H9 (cell line): Measurements from ENCODE around the gene LPCAT1. TPM values are rescaled to one million over a fixed set of nuclear protein-coding genes. Genes with fewer than 3 reads are reported as not detected.
A peak's percentile ranks its signal among the peaks of the same experiment; 100 is the strongest.

ENCODE experiments used
- DNase-seq: peaks from one replicate; pipeline ENCODE4 v3.0.0-alpha.2; 2017
- H2AFZ ChIP-seq: one replicate; pipeline ENCODE4 v1.6.1; 2013; ENCODE audit warnings: mild to moderate bottlenecking, low read length, control low read depth, moderate library complexity
- H2AK5ac ChIP-seq: 2 replicates; pipeline ENCODE4 v1.6.1; 2013; ENCODE audit warnings: low read length, control low read depth, mixed read lengths; ENCODE audit not compliant: insufficient read length
- H2BK120ac ChIP-seq: one replicate; pipeline ENCODE4 v1.6.1; 2013; ENCODE audit warnings: low read depth, mild to moderate bottlenecking, low read length, control low read depth, inconsistent platforms; ENCODE audit not compliant: poor library complexity, severe bottlenecking
- H2BK12ac ChIP-seq: 2 replicates; pipeline ENCODE4 v1.6.1; 2013; ENCODE audit warnings: low read length, control low read depth, mixed read lengths, low read depth; ENCODE audit not compliant: insufficient read length
- H2BK15ac ChIP-seq: 2 replicates; pipeline ENCODE4 v1.6.1; 2013; ENCODE audit warnings: low read depth, low read length, control low read depth
- H2BK20ac ChIP-seq: one replicate; pipeline ENCODE4 v1.6.1; 2013; ENCODE audit warnings: low read depth, mild to moderate bottlenecking, low read length, control low read depth, inconsistent platforms; ENCODE audit not compliant: poor library complexity, severe bottlenecking
- H2BK5ac ChIP-seq: 2 replicates; pipeline ENCODE4 v1.6.1; 2013; ENCODE audit warnings: low read length, control low read depth, mixed read lengths; ENCODE audit not compliant: insufficient read length
- H3K14ac ChIP-seq: 2 replicates; pipeline ENCODE4 v1.6.1; 2013; ENCODE audit warnings: low read length, control low read depth; ENCODE audit not compliant: insufficient read depth
- H3K18ac ChIP-seq: 2 replicates; pipeline ENCODE4 v1.6.1; 2013; ENCODE audit warnings: low read depth, mild to moderate bottlenecking, mixed read lengths, low read length, control low read depth; ENCODE audit not compliant: insufficient read length
- H3K23ac ChIP-seq: 2 replicates; pipeline ENCODE4 v1.6.1; 2013; ENCODE audit warnings: low read length, control low read depth, mixed read lengths, low read depth; ENCODE audit not compliant: insufficient read length
- H3K23me2 ChIP-seq: 2 replicates; pipeline ENCODE4 v1.6.1; 2013; ENCODE audit warnings: low read depth, mild to moderate bottlenecking, mixed read lengths, low read length, control low read depth; ENCODE audit not compliant: insufficient read length, poor library complexity, severe bottlenecking
- H3K27ac ChIP-seq: 2 replicates; pipeline ENCODE4 v1.5.1; 2013; ENCODE audit warnings: low read length, control low read depth, mixed read lengths, low read depth; ENCODE audit not compliant: insufficient read length
- H3K27me3 ChIP-seq: 2 replicates; pipeline ENCODE4 v1.6.1; 2013; ENCODE audit warnings: low read length, control low read depth, inconsistent platforms; ENCODE audit not compliant: insufficient read depth
- H3K4ac ChIP-seq: 2 replicates; pipeline ENCODE4 v1.6.1; 2013; ENCODE audit warnings: low read depth, mild to moderate bottlenecking, control low read depth, inconsistent platforms, low read length, moderate library complexity
- H3K4me1 ChIP-seq: 2 replicates; pipeline ENCODE4 v1.6.1; 2013; ENCODE audit warnings: low read length, control low read depth, inconsistent platforms; ENCODE audit not compliant: insufficient read depth
- H3K4me2 ChIP-seq: 2 replicates; pipeline ENCODE4 v1.6.1; 2013; ENCODE audit warnings: low read length, control low read depth, mixed read lengths; ENCODE audit not compliant: insufficient read length, insufficient read depth
- H3K56ac ChIP-seq: 2 replicates; pipeline ENCODE4 v1.6.1; 2013; ENCODE audit warnings: low read depth, mild to moderate bottlenecking, mixed read lengths, low read length, control low read depth; ENCODE audit not compliant: insufficient read length
- H3K79me1 ChIP-seq: 2 replicates; pipeline ENCODE4 v1.6.1; 2013; ENCODE audit warnings: low read depth, mild to moderate bottlenecking, moderate library complexity, low read length, control low read depth, inconsistent platforms; ENCODE audit not compliant: insufficient read depth, poor library complexity, severe bottlenecking
- H3K79me2 ChIP-seq: 2 replicates; pipeline ENCODE4 v1.6.1; 2013; ENCODE audit warnings: low read length, control low read depth, inconsistent platforms; ENCODE audit not compliant: insufficient read depth
- H3K9ac ChIP-seq: 2 replicates; pipeline ENCODE4 v1.6.1; 2013; ENCODE audit warnings: low read length, control low read depth, mixed read lengths; ENCODE audit not compliant: insufficient read length; ENCODE audit errors: extremely low read depth
- H3K9me3 ChIP-seq: one replicate; pipeline ENCODE4 v1.6.1; 2013; ENCODE audit warnings: low read depth, low read length, inconsistent platforms; ENCODE audit not compliant: control insufficient read depth
- H3T11ph ChIP-seq: one replicate; pipeline ENCODE4 v1.6.1; 2013; ENCODE audit warnings: mild to moderate bottlenecking, low read length, control low read depth, inconsistent platforms
- H4K20me1 ChIP-seq: one replicate; pipeline ENCODE4 v1.6.1; 2013; ENCODE audit not compliant: control insufficient read depth, insufficient read length, insufficient read depth
- H4K5ac ChIP-seq: 2 replicates; pipeline ENCODE4 v1.6.1; 2013; ENCODE audit warnings: low read depth, mild to moderate bottlenecking, mixed read lengths, low read length, control low read depth; ENCODE audit not compliant: insufficient read length
- H4K8ac ChIP-seq: replicated peaks from 2 replicates; pipeline ENCODE4 v1.6.1; 2013; ENCODE audit warnings: low read length, control low read depth, mixed read lengths, low read depth; ENCODE audit not compliant: insufficient read length
- H4K91ac ChIP-seq: 2 replicates; pipeline ENCODE4 v1.6.1; 2013; ENCODE audit warnings: low read depth, mild to moderate bottlenecking, moderate library complexity, mixed read lengths, low read length, control low read depth; ENCODE audit not compliant: insufficient read length
- H3K27ac Mint-ChIP-seq, 3 experiments: 2 replicates in 2 of 3; 3 replicates in 1 of 3; pipeline ENCODE4 v1.8.0; 2020 to 2021; ENCODE audit warnings: mixed read lengths in 3 of 3, mild to moderate bottlenecking in 1 of 3, moderate library complexity in 1 of 3
- H3K27me3 Mint-ChIP-seq: 2 replicates; pipeline ENCODE4 v1.8.0; 2021; ENCODE audit warnings: low read depth, mild to moderate bottlenecking, moderate library complexity, mixed read lengths
- H3K36me3 Mint-ChIP-seq, 3 experiments: 2 replicates in 2 of 3; 3 replicates in 1 of 3; pipeline ENCODE4 v1.8.0; 2020 to 2021; ENCODE audit warnings: low read depth in 3 of 3, mixed read lengths in 3 of 3; ENCODE audit not compliant: insufficient read depth in 1 of 3
- H3K4me1 Mint-ChIP-seq, 2 experiments: 2 replicates each; pipeline ENCODE4 v1.8.0; 2020; ENCODE audit warnings: mixed read lengths in 2 of 2
- H3K4me3 Mint-ChIP-seq, 2 experiments: 2 replicates in 1 of 2; 3 replicates in 1 of 2; pipeline ENCODE4 v1.8.0; 2020 to 2021; ENCODE audit warnings: mild to moderate bottlenecking in 2 of 2, mixed read lengths in 2 of 2, moderate library complexity in 1 of 2
- H3K9me3 Mint-ChIP-seq, 2 experiments: 2 replicates in 1 of 2; 3 replicates in 1 of 2; pipeline ENCODE4 v1.8.0; 2020; ENCODE audit warnings: mild to moderate bottlenecking in 2 of 2, mixed read lengths in 2 of 2, moderate library complexity in 1 of 2
- WGBS: extraction: QIAGEN DNeasy Blood & Tissue Kit; methylation state at CpG from one replicate; pipeline ENCODE4 v1.1.7; 2013; ENCODE audit warnings: missing lambda C conversion rate, low lambda C conversion rate, mixed read lengths; ENCODE audit not compliant: insufficient read length; ENCODE audit errors: extremely low coverage; 5-methylcytosine and 5-hydroxymethylcytosine counted together
- total RNA-seq: library from RNA; stranded (reverse); gene quantifications from 2 replicates; pipeline ENCODE4 v1.2.1, GENCODE V29; 2021
- TF ChIP-seq, protein P1 (sequence below): fragments of 200-600 bp; sonication (generic); conservative IDR thresholded peaks from 3 replicates; pipeline ENCODE4 v1.8.0; 2021; ENCODE audit warnings: antibody characterized with exemption, mild to moderate bottlenecking

The LPCAT1 gene
- total RNA-seq, 1 experiment from 2014 or later: 231 TPM

DNA sequence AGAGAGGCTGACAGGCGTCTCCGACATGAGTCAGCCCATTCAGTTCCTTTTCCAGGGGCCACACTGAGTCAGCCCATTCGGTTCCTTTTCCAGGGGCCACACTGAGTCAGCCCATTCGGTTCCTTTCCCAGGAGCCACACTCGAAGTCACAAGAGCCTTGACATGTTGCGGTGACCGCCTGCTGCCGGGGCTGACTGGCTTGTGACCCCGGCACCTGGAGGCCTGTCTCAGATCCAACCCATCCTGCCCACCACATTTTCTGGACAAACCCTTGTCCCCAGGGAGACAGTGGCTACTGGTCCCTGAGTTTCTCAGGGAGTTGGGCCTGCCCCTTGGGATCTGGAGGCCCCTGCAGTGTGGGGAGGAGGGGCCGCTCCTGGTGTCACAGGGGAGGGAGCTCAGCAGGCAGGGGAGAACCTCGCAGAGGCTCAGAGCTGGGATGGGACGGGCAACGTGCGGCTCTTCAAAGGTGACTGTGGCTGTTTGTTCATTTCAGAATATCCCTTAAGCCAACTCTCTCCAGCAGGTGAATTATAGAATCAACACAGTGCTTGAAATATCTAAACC, 40.5 kb upstream of the LPCAT1 start:
- H2AFZ ChIP-seq: no peak overlapping the region
- no peak overlapping the region for H4K5ac ChIP-seq
- H2BK120ac ChIP-seq: no peak overlapping the region
- peaks cover 0 to 3% of the 10 kb centered on the region in 2 experiments; a peak in 1 of 4 replicates for H3K4me1 Mint-ChIP-seq
- H2BK20ac ChIP-seq: no peak overlapping the region
- no peak overlapping the region for H3K27ac Mint-ChIP-seq
- no peaks in the 10 kb centered on the region for H4K20me1 ChIP-seq
- H4K91ac ChIP-seq: no peak overlapping the region
- peaks cover 13% of the 10 kb centered on the region for H3K27me3 Mint-ChIP-seq
- H2BK15ac ChIP-seq: no peak overlapping the region
- H3K36me3 Mint-ChIP-seq: peaks cover 4 to 8% (median 7%) of the 10 kb centered on the region in 3 experiments; a peak in 5 of 7 replicates
- no peaks in the 10 kb centered on the region for H3K4me1 ChIP-seq
- no peak overlapping the region for H3K9ac ChIP-seq
- H4K8ac ChIP-seq: no peak overlapping the region
- TF ChIP-seq, protein P1, sequence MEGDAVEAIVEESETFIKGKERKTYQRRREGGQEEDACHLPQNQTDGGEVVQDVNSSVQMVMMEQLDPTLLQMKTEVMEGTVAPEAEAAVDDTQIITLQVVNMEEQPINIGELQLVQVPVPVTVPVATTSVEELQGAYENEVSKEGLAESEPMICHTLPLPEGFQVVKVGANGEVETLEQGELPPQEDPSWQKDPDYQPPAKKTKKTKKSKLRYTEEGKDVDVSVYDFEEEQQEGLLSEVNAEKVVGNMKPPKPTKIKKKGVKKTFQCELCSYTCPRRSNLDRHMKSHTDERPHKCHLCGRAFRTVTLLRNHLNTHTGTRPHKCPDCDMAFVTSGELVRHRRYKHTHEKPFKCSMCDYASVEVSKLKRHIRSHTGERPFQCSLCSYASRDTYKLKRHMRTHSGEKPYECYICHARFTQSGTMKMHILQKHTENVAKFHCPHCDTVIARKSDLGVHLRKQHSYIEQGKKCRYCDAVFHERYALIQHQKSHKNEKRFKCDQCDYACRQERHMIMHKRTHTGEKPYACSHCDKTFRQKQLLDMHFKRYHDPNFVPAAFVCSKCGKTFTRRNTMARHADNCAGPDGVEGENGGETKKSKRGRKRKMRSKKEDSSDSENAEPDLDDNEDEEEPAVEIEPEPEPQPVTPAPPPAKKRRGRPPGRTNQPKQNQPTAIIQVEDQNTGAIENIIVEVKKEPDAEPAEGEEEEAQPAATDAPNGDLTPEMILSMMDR: no peak
- H3K9me3 Mint-ChIP-seq: peaks cover 20 to 22% of the 10 kb centered on the region in 2 experiments; a peak in 4 of 5 replicates
- no CpG with 5 or more reads among the region's 14 CpGs for WGBS
- no peak overlapping the region for H2BK5ac ChIP-seq
- peak overlapping the region in 1 of 2 experiments; percentile 46; a peak in 1 of 5 replicates for H3K4me3 Mint-ChIP-seq
- no peak overlapping the region for H3K27ac ChIP-seq
- no peak overlapping the region for H3K4ac ChIP-seq
- DNase-seq: no peak
- H3K56ac ChIP-seq: no peak overlapping the region
- no peak overlapping the region for H3K14ac ChIP-seq
- no peak overlapping the region for H2AK5ac ChIP-seq
- no peaks in the 10 kb centered on the region for H3K9me3 ChIP-seq
- no peaks in the 10 kb centered on the region for H3K27me3 ChIP-seq
- no peak overlapping the region for H3K23ac ChIP-seq
- H2BK12ac ChIP-seq: no peak overlapping the region
- no peak overlapping the region for H3K18ac ChIP-seq
- H3K23me2 ChIP-seq: no peaks in the 10 kb centered on the region
- H3K4me2 ChIP-seq: no peak overlapping the region
- H3K79me1 ChIP-seq: no peaks in the 10 kb centered on the region
- no peaks in the 10 kb centered on the region for H3K79me2 ChIP-seq
- H3T11ph ChIP-seq: no peak overlapping the region
